DMS153 treated with DMSO at 0.1 percent for 48 hours (cell line): Measurements from ENCODE around the gene LRRN3.

Source experiments
- DNase-seq: peaks from one replicate; lab custom pipeline; 2025; ENCODE audit not compliant: unreplicated experiment; lab: John Stamatoyannopoulos, UW

The LRRN3 gene

GRCh38 chr7:111162692-111163091 is 71.8 kb downstream of the LRRN3 start:
- no peak for DNase-seq

GRCh38 chr7:111164442-111164841 is 73.5 kb downstream of the LRRN3 start:
- no peak for DNase-seq

- DNase-seq, result peak; percentile 77
Measured at GRCh38 chr7:111168182-111168581, 77.3 kb downstream of the LRRN3 start.

- no peak for DNase-seq
Measured at GRCh38 chr7:111172564-111173257, 81.8 kb downstream of the LRRN3 start.

GRCh38 chr7:111173528-111173927 is 82.6 kb downstream of the LRRN3 start:
- DNase-seq, result no peak

- DNase-seq, result no peak
Measured at GRCh38 chr7:111173990-111174389, 83.1 kb downstream of the LRRN3 start.

- DNase-seq, result no peak
Measured at GRCh38 chr7:111174510-111174909, 83.6 kb downstream of the LRRN3 start.
